OCI-LY7 (cell line): Measurements from ENCODE around the gene TENT5C.

Experiments used
- EZH2phosphoT487 ChIP-seq: fragments of 200-600 bp; sonication (generic); IDR thresholded peaks from 2 replicates; pipeline ENCODE4 v1.6.1; 2018; ENCODE audit warnings: low read depth, borderline replicate concordance, mild to moderate bottlenecking, mixed run types, antibody characterized with exemption, low read length, moderate library complexity, mixed read lengths
- TF ChIP-seq, protein P1 (sequence below): fragments of 200-600 bp; sonication (generic); conservative IDR thresholded peaks from 2 replicates; pipeline ENCODE4 v1.5.1; 2014; ENCODE audit warnings: mild to moderate bottlenecking, antibody characterized with exemption, low read length, moderate library complexity, mixed read lengths

DNA sequence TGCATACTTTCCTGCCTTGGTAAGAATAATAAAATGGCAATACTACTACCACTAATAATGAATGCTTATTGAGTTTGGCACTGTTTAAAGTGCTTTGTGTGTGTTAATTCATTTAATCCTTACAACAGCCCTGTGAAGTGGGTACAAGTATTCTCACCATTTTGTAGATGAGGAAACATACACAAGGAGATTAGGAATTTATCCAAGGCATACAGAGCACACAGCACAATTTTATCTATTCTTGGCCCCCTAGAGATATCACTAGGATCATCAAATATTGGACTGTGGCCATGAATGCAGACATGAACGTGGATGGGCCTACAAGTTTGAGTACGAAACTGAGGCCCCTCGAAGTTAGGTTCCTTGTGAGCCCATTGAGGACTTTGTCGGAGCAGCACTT lies 39.5 kb downstream of the TENT5C start:
- TF ChIP-seq, protein P1, sequence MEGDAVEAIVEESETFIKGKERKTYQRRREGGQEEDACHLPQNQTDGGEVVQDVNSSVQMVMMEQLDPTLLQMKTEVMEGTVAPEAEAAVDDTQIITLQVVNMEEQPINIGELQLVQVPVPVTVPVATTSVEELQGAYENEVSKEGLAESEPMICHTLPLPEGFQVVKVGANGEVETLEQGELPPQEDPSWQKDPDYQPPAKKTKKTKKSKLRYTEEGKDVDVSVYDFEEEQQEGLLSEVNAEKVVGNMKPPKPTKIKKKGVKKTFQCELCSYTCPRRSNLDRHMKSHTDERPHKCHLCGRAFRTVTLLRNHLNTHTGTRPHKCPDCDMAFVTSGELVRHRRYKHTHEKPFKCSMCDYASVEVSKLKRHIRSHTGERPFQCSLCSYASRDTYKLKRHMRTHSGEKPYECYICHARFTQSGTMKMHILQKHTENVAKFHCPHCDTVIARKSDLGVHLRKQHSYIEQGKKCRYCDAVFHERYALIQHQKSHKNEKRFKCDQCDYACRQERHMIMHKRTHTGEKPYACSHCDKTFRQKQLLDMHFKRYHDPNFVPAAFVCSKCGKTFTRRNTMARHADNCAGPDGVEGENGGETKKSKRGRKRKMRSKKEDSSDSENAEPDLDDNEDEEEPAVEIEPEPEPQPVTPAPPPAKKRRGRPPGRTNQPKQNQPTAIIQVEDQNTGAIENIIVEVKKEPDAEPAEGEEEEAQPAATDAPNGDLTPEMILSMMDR, result no peak
- TF ChIP-seq EZH2phosphoT487, result no peak
